IMR-90 (cell line): ENCODE data around the gene NCF2. TPM values are rescaled to one million over a fixed set of nuclear protein-coding genes. Genes with fewer than 3 reads are reported as not detected.

ENCODE experiments used
- ATAC-seq: fragments of 200-7000 bp; cut with Tn5 transposase; 2 replicates; pipeline ENCODE4 v1.9.1; 2020; ENCODE audit warnings: low read depth, mild to moderate bottlenecking, moderate library complexity
- BruUV-seq: library from RNA; stranded (reverse); fragments of 400-500 nt; replicated peaks from 2 replicates; lab custom pipeline; 2021; lab: Mats Ljungman, UMichigan
- CTCF ChIA-PET: fragments of 300-600 bp; formaldehyde crosslinking; extraction: SDS; loops from one replicate; lab custom pipeline; 2021; ENCODE audit warnings: antibody characterized with exemption; lab: Yijun Ruan, JAX
- POLR2A ChIA-PET: fragments of 300-600 bp; sonication (Branson Sonifier 250); formaldehyde crosslinking; loops from one replicate; lab custom pipeline; 2022; ENCODE audit warnings: antibody characterized with exemption; ENCODE audit not compliant: unreplicated experiment; lab: Charles Lee
- DNase-seq: peaks from one replicate; pipeline ENCODE4 v3.0.0; 2013
- H2AFZ ChIP-seq: replicated peaks from 2 replicates; pipeline ENCODE3; 2013; ENCODE audit warnings: low read length, mild to moderate bottlenecking; ENCODE audit not compliant: poor library complexity
- H2AK5ac ChIP-seq: 2 replicates; pipeline ENCODE4 v1.6.1; 2013; ENCODE audit warnings: low read depth, low read length, inconsistent platforms
- H2AK9ac ChIP-seq: replicated peaks from 2 replicates; pipeline ENCODE3; 2013; ENCODE audit warnings: mild to moderate bottlenecking, low read depth, low read length, moderate library complexity; ENCODE audit not compliant: poor library complexity
- H2BK120ac ChIP-seq: 2 replicates; pipeline ENCODE4 v1.6.1; 2013; ENCODE audit warnings: low read depth, low read length, inconsistent platforms
- H2BK15ac ChIP-seq: 3 replicates; pipeline ENCODE4 v1.6.1; 2013; ENCODE audit warnings: low read depth, low read length, inconsistent platforms
- H2BK20ac ChIP-seq: 2 replicates; pipeline ENCODE4 v1.6.1; 2013; ENCODE audit warnings: low read depth, mild to moderate bottlenecking, inconsistent platforms, low read length, moderate library complexity
- H2BK5ac ChIP-seq: 2 replicates; pipeline ENCODE4 v1.6.1; 2013; ENCODE audit warnings: mild to moderate bottlenecking, low read depth, low read length, inconsistent platforms; ENCODE audit not compliant: poor library complexity, severe bottlenecking
- H3K14ac ChIP-seq: replicated peaks from 2 replicates; pipeline ENCODE4 v1.6.1; 2013; ENCODE audit warnings: low read depth, low read length, inconsistent platforms
- H3K18ac ChIP-seq: 2 replicates; pipeline ENCODE4 v1.6.1; 2013; ENCODE audit warnings: low read depth, low read length, control low read depth
- H3K23ac ChIP-seq: 2 replicates; pipeline ENCODE4 v1.6.1; 2013; ENCODE audit warnings: low read depth, low read length, inconsistent platforms
- H3K27ac ChIP-seq: 2 replicates; pipeline ENCODE4 v1.5.1; 2013; ENCODE audit warnings: mild to moderate bottlenecking, control low read depth, low read length; ENCODE audit not compliant: insufficient read depth
- H3K27me3 ChIP-seq: 2 replicates; pipeline ENCODE4 v1.6.1; 2013; ENCODE audit warnings: low read length; ENCODE audit not compliant: control insufficient read depth, insufficient read depth
- H3K36me3 ChIP-seq: 2 replicates; pipeline ENCODE4 v1.6.1; 2013; ENCODE audit warnings: low read length, mixed read lengths; ENCODE audit not compliant: control insufficient read depth, insufficient read depth
- H3K4ac ChIP-seq: 2 replicates; pipeline ENCODE4 v1.6.1; 2013; ENCODE audit warnings: low read depth, low read length, inconsistent platforms
- H3K4me1 ChIP-seq: 2 replicates; pipeline ENCODE4 v1.6.1; 2013; ENCODE audit warnings: low read length, mixed read lengths; ENCODE audit not compliant: control insufficient read depth, insufficient read depth
- H3K4me2 ChIP-seq: 2 replicates; pipeline ENCODE4 v1.6.1; 2013; ENCODE audit warnings: low read depth, mild to moderate bottlenecking, control low read depth, low read length, moderate library complexity
- H3K4me3 ChIP-seq: 2 replicates; pipeline ENCODE4 v1.5.1; 2013; ENCODE audit warnings: low read depth, mild to moderate bottlenecking, control low read depth, low read length, moderate library complexity; ENCODE audit not compliant: insufficient read depth
- H3K56ac ChIP-seq: 2 replicates; pipeline ENCODE4 v1.6.1; 2013; ENCODE audit warnings: low read length, inconsistent platforms; ENCODE audit not compliant: insufficient read depth; ENCODE audit errors: extremely low read depth
- H3K79me1 ChIP-seq, 2 experiments: 2 replicates each; pipeline ENCODE4 v1.6.1; 2013; ENCODE audit warnings: low read length in 2 of 2, inconsistent platforms in 1 of 2, low read depth in 1 of 2
- H3K9ac ChIP-seq: 2 replicates; pipeline ENCODE4 v1.6.1; 2013; ENCODE audit warnings: low read depth, low read length, control low read depth
- H3K9me1 ChIP-seq: 2 replicates; pipeline ENCODE4 v1.6.1; 2013; ENCODE audit warnings: low read length, inconsistent platforms; ENCODE audit not compliant: insufficient read depth
- H3K9me3 ChIP-seq: 2 replicates; pipeline ENCODE4 v1.6.1; 2013; ENCODE audit warnings: low read length; ENCODE audit not compliant: control insufficient read depth, insufficient read depth
- H4K20me1 ChIP-seq: 2 replicates; pipeline ENCODE4 v1.6.1; 2013; ENCODE audit warnings: low read length, inconsistent platforms; ENCODE audit not compliant: insufficient read depth
- H4K5ac ChIP-seq: 2 replicates; pipeline ENCODE4 v1.6.1; 2013; ENCODE audit warnings: mild to moderate bottlenecking, low read depth, low read length, control low read depth
- H4K8ac ChIP-seq, 2 experiments: 2 replicates each; pipeline ENCODE4 v1.6.1; 2013; ENCODE audit warnings: low read depth in 2 of 2, low read length in 2 of 2, control low read depth in 1 of 2, inconsistent platforms in 1 of 2
- H4K91ac ChIP-seq: 2 replicates; pipeline ENCODE4 v1.6.1; 2013; ENCODE audit warnings: low read depth, low read length, inconsistent platforms; ENCODE audit not compliant: insufficient read depth
- CEBPB ChIP-seq: IDR thresholded peaks from 2 replicates; pipeline ENCODE4 v1.6.1; 2012; ENCODE audit warnings: low read depth, low read length, improper control_type of control experiment
- CHD1 ChIP-seq: IDR thresholded peaks from 2 replicates; pipeline ENCODE4 v1.6.1; 2012; ENCODE audit warnings: low read depth, low read length, improper control_type of control experiment
- ELK1 ChIP-seq: fragments of 150-350 bp; IDR thresholded peaks from 2 replicates; pipeline ENCODE4 v1.6.1; 2016; ENCODE audit warnings: low read depth, mild to moderate bottlenecking, low read length, moderate library complexity, borderline replicate concordance
- FOS ChIP-seq: fragments of 150-350 bp; IDR thresholded peaks from 2 replicates; pipeline ENCODE4 v1.6.1; 2016; ENCODE audit warnings: low read depth, low read length
- MAFK ChIP-seq: IDR thresholded peaks from 2 replicates; pipeline ENCODE4 v1.6.1; 2012; ENCODE audit warnings: low read depth, low read length, improper control_type of control experiment
- MAZ ChIP-seq: IDR thresholded peaks from 2 replicates; pipeline ENCODE4 v1.6.1; 2012; ENCODE audit warnings: low read depth, mild to moderate bottlenecking, low read length, improper control_type of control experiment, moderate library complexity, borderline replicate concordance
- MXI1 ChIP-seq: IDR thresholded peaks from 2 replicates; pipeline ENCODE4 v1.6.1; 2012; ENCODE audit warnings: low read depth, mild to moderate bottlenecking, low read length, moderate library complexity, borderline replicate concordance
- NFE2L2 ChIP-seq: fragments of 150-350 bp; IDR thresholded peaks from 2 replicates; pipeline ENCODE4 v1.6.1; 2016; ENCODE audit warnings: low read depth, mild to moderate bottlenecking, low read length
- POLR2A ChIP-seq: IDR thresholded peaks from 2 replicates; pipeline ENCODE4 v1.6.1; 2012; ENCODE audit warnings: mild to moderate bottlenecking, low read depth, low read length
- RAD21 ChIP-seq: IDR thresholded peaks from 2 replicates; pipeline ENCODE4 v1.6.1; 2012; ENCODE audit warnings: low read length, improper control_type of control experiment
- RFX5 ChIP-seq: IDR thresholded peaks from 2 replicates; pipeline ENCODE4 v1.8.0; 2012; ENCODE audit warnings: low read depth, mild to moderate bottlenecking, low read length, moderate library complexity
- SMC3 ChIP-seq: fragments of 150-350 bp; IDR thresholded peaks from 2 replicates; pipeline ENCODE4 v1.6.1; 2016; ENCODE audit warnings: low read depth, mild to moderate bottlenecking, antibody characterized with exemption, low read length, moderate library complexity
- USF2 ChIP-seq: fragments of 150-350 bp; IDR thresholded peaks from 2 replicates; pipeline ENCODE4 v1.6.1; 2017; ENCODE audit warnings: mild to moderate bottlenecking, antibody characterized with exemption, low read length, low read depth
- WGBS, 2 experiments: methylation state at CpG; one replicate each; pipeline versions ENCODE4 v1.1.5 to v1.1.7; 2013; ENCODE audit warnings: missing lambda C conversion rate in 2 of 2; ENCODE audit not compliant: insufficient read length in 1 of 2; ENCODE audit errors: extremely low coverage in 2 of 2; 5-methylcytosine and 5-hydroxymethylcytosine counted together
- dilution Hi-C: fragments of 300-500 bp; cut with HindIII; formaldehyde crosslinking; loops from one replicate; pipeline ENCODE4 v1.14.3; 2018; ENCODE audit warnings: low sequenced_read_pairs; ENCODE audit not compliant: unreplicated experiment
- in situ Hi-C: fragments of 300-500 bp; cut with MboI; formaldehyde crosslinking; loops from 3 replicates; pipeline ENCODE4 v1.14.3; 2019; ENCODE audit warnings: low sequenced_read_pairs, inconsistent platforms, mixed read lengths
- intact Hi-C: fragments of 100-400 bp; cut with micrococcal nuclease; formaldehyde crosslinking; loops from 2 replicates; pipeline ENCODE4 v1.10.0; 2022
- polyA plus RNA-seq, 3 experiments: library from polyadenylated mRNA; depleted of rRNA; stranded (reverse); fragments of >200 nt; gene quantifications; 2 replicates each; pipeline ENCODE4 v1.2.3, GENCODE V29; 2012; ENCODE audit warnings: low replicate concordance in 1 of 3
- total RNA-seq: library from RNA; depleted of rRNA; stranded (reverse); fragments of >200 nt; gene quantifications from 2 replicates; pipeline ENCODE4 v1.2.3, GENCODE V29; 2012

NCF2 gene
- total and polyA plus RNA-seq, 2 of the 4 experiments (the other 2 are of a cell fraction), result 3.2 to 4.2 TPM

- Histone ChIP-seq H3K56ac (no peak overlapping the region), H2AFZ (no peak overlapping the region), H4K20me1 (no peaks in the 10 kb centered on the region), H2AK9ac (no peak overlapping the region), H2AK5ac (no peak overlapping the region), H3K14ac (no peak overlapping the region), H3K4me1 (peaks cover 3% of the 10 kb centered on the region), H3K9ac (no peak overlapping the region), H3K18ac (no peak overlapping the region), H3K9me3 (no peaks in the 10 kb centered on the region), H3K27ac (no peak overlapping the region), H2BK5ac (no peak overlapping the region), H3K79me1 (no peaks in the 10 kb centered on the region; a peak in 1 of 4 replicates), H2BK15ac (no peak overlapping the region), H3K4me2 (no peak overlapping the region), H4K5ac (no peak overlapping the region), H3K9me1 (no peaks in the 10 kb centered on the region; the same call in 1 of the 2 replicates), H3K4ac (no peak overlapping the region), H2BK120ac (no peak overlapping the region), H4K91ac (no peak overlapping the region), H3K4me3 (no peak overlapping the region), H3K27me3 (no peaks in the 10 kb centered on the region), H4K8ac (no peak overlapping the region), H3K23ac (no peak overlapping the region), H2BK20ac (no peak overlapping the region), H3K36me3 (peaks cover 29% of the 10 kb centered on the region)
- no TSS peak for BruUV-seq
- ChIA-PET POLR2A (interaction anchor here (0.6 kb wide), 1 partner anchor 1635 kb away, joined by 3 read pairs; no protein-coding TSS in a partner anchor), CTCF (no interaction called here)
- no peak for ATAC-seq
- intact Hi-C loops (loop anchor here (2.0 to 5.0 kb wide), 2 partner anchors 35 to 71 kb away; no protein-coding TSS in a partner anchor), dilution Hi-C loops (no loop called here), in situ Hi-C loops (no loop called here)
- WGBS, 2 experiments, result 100% methylated on average over 1 of the region's 9 CpGs; no CpG with 5 or more reads in 1 of the 2 experiments
- no peak for DNase-seq
- no peak for TF ChIP-seq MAZ
- TF ChIP-seq NFE2L2, result no peak
- TF ChIP-seq SMC3, result no peak
- TF ChIP-seq MXI1, result no peak
- no peak for TF ChIP-seq CEBPB
- no peak for TF ChIP-seq RAD21
- TF ChIP-seq FOS, result no peak
- no peak for TF ChIP-seq CHD1
- TF ChIP-seq POLR2A, result no peak
- no peak for TF ChIP-seq ELK1
- no peak for TF ChIP-seq MAFK
- TF ChIP-seq RFX5, result no peak
- TF ChIP-seq USF2, result no peak
Measured at GRCh38 chr1:183551924-183552323, 38.3 kb downstream of the NCF2 start.
